Stimulated activated CD4-positive, alpha-beta T cell treated with anti-CD3 and anti-CD28 coated beads, Interleukin-12 subunit alpha, Interleukin-12 subunit beta, amount 100 ng/mL, for 24 hours (primary cell): ENCODE measurements around the gene RBM39.

Source experiments
- DNase-seq, 2 experiments: peaks; one replicate each; pipeline ENCODE4 v3.0.0-alpha.2; 2020; ENCODE audit warnings: low read depth in 2 of 2

The RBM39 gene

DNA sequence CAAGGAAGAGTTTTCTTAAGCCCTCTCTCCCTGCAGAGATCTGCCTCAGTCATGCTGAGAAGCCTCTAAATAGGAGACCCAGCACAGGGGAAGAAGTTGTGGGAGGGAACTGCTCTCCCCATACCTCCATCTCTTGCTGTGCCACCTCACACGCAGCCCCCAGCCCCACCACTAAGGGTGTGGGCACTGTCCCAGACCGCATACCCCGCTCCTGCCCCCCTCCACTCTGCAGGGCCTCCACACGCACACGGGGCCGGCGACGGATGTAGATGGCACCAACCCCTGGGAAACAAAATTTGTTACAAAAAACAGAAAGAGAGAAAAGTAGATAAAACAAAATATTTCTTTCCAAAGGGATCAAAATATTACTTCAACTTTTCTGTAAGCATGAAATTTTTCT lies 67.1 kb downstream of the RBM39 start:
- DNase-seq = no peak

DNA sequence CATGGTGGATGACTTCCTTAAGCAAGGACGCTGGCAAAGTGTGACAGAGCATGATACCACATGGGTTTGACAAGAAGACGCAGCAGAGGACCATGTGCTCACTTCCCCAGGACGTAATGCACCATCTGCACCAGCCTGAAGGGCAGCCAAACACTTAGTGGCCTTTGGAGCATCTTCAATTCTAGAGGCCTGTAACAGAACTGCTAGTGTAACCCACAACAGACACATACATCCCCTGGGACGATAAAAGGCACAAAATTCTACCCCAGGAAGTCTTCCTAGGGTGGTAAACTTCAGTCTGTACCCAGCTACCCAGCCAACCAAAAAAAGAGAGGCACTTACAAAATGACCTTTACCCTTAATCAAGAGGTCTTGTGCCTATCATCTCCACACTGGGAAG lies 68.2 kb downstream of the RBM39 start:
- no peak for DNase-seq

GRCh38 chr20:35669681-35670080 lies 72.4 kb downstream of the RBM39 start:
- DNase-seq = no peak

DNA sequence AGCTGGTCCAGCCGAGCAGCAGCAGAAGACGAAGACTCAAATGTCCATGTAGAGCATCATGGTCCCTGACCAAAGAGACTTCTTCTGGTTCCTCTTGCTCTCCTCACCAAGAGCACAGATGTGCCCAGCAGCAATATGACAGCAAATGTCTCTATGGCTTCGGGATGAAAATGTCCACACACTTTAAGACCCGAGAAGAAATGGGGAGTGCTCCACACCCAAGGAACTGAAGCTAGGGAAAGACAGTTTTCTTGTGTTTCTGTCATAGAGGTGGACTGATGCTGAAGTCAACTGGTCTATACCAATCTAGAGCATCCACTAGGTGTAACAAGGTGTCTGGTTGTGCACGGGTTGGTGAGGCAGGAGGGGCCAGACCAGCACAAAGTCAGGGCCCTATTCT lies 72.8 kb downstream of the RBM39 start:
- DNase-seq = no peak

DNA sequence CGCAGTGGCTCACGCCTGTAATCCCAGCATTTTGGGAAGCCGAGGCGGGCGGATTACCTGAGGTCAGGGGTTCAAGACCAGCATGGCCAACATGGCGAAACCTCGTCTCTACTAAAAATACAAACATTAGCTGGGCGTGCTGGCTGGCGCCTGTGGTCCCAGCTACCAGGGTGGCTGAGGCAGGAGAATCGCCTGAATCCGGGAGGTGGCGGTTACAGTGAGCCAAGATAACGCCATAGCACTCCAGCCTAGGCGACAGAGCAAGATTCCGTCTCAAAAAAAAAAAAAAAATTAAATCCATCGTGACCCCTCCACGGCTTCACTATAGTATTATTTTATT lies 76.1 kb downstream of the RBM39 start:
- DNase-seq = no peak

DNA sequence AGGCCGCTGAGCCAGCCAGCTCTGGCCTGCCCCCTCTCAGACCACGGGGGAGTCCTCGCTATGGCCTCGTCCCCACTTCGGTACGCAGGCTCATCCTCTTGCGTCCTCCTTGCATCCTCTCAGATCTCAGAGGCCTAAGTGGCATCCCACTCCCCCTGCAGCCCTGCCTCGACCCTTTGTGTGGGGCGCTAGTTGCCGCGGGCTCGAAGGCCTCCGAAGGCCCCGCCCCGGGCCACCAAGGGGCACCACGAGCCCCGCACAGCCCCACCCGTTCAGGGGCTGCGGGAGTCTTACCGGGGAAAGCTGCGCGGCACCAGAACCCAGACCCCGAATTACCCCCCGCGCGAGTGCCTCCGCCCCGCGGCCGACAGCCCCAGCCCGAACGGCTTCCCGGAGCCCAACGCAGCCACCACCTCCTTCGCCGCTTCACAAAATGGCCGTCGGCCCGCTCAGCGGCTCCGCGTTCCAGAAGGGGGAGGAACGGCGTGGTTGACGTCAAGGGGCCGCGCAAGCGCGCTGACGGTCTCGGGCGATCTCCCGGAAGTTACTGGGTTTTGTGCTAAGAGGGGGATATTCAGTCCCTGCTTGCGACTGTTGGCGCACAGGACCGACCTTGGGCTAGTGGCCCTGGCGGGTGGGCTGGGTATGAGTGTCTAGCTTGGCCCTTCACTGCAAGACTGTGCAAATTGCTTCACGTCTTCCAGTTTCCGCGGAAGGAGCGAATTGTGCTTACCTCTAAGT lies 77.4 kb downstream of the RBM39 start, which contains the start of the genes CPNE1 and RBM12:
Gene CPNE1 (minus strand): TSS at position 435 of the 741 bp plus-strand sequence. CDS start 31,977 bp downstream, outside the sequence.
Gene RBM12 (minus strand): TSS at position 435 of the 741 bp plus-strand sequence. CDS start 9,578 bp downstream, outside the sequence.
- peak; percentile 88 for DNase-seq

DNA sequence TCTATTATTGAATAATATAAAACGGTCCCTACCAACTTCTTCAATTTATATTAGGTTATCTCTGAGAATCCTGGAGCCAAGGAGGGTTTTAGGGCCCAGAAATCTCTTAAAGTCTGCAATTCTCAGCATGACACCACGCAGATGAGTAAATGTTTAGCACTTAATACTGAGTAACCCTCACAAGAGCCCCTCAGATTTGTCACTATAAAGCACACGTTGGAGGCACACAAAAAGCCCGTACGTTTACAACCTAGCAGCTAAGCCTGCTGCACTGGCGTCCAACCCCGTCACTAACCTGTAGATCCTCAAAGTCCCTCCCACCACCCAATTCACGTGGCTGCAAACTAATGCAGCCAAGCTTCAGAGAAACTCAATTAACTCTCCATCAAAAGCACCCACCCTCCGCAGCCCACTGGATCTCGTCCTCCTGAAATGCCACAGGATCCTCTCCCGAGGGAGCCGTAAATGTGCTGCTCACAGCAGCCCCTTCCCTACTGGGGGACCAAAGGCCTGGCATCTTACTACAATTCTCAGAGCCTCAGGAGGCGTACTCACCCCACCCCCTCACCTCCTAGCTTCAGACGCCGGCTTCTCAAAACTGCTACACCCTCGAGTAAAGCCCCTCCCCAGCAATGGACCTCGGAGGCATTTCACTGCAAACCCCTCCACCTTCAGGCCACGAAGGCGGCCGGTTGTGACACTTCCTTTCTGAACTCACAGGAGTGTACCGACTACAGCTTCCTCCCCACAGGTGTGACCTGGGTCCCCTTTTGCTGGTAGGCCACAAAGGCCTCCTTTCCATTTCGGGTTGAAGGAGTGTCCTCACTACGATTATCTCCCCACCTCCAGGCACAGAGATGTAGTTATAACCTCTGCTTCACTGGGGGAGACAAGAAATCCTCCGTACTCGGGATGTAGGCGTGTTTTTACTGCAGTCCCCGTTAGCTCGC lies 78.3 kb downstream of the RBM39 start:
- peak; percentile 31 to 38 for DNase-seq

DNA sequence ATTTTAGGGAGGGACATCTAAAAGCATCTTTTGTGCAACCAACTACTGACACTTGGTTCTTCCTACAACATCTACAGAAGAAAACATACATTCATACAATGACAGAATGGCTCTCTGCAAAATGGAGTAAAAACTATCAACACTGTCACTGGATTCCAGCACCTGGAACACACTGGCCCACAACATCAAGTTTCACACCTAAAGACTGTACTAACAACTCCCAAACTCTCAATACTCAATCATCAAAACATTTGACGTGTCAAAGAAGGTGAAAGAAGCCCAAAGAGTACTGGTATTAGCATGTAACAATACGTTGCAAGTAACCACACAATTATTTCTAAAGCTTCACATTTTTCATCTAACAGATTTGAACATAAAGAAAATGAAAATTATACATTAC lies 79.5 kb downstream of the RBM39 start:
- DNase-seq = no peak

DNA sequence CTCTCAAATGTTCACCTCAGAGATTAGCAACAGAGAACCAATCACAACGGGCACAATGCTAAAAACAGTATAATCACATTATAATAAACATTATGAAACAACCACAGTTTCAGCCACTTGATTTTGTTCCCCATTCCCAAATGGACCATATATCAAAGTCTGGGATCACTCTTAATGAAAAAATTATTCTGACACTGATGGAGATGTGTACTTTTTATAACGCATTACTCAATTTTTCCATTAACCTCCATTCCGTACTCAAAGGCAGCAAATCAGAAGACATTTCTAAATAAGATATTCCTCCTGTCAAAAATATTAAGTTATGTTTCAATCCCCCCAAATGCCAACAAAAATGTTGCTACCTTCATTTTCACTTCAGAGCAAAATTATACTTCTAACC lies 80.2 kb downstream of the RBM39 start:
- no peak for DNase-seq

DNA sequence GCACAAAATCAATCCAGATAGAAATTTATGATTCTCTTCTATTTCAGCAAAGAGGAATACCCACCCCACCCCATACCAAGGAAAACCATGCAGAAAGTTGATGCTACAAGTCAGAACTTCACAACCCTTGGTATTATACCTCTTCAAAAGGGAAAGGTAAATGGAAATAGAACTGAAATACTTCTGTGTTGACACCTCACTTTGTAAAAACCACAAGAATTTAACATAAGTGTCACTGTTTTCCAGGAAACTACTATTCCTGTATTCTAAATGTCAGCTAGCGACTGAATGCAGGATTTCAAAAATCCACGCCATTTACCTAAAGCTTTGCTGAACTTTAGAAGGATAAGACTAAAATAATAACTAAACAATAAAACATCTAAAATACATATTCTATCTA lies 81.0 kb downstream of the RBM39 start:
- no peak for DNase-seq

DNA sequence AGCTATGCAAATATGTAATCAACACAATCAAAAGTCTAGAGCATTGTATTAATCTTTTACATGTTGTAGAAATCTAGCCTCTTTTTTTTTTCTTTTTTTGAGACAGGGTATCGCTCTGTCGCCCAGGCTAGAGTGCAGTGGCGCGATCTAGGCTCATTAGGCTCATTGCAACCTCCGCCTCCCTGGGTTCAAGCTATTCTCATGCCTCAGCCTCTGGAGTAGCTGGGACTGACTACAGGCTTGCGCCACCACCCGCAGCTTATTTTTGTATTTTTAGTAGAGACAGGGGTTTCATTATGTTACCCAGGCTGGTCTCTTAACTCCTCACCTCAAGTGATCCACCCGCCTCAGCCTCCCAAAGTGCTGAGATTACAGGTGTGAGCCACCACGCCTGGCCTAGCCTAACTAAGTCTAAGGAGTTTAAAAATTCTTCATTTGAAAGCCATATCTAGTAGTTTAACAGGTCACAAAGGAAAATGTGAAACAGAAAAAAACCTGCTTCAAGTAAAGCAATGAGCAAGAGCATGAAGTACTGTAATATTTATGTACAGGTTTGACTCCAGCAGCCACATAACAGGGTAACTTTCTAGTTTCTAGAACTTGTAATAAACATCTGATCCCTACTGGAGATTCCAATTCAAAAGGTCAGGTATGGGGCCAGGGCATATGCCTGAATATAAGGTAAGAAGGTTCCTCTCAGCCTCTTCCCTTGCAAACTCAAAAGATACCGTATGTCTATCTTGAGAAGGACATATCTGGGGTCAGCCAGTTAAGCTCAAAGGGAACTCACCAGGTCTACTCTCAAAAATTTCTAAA lies 81.7 kb downstream of the RBM39 start:
- no peak for DNase-seq

DNA sequence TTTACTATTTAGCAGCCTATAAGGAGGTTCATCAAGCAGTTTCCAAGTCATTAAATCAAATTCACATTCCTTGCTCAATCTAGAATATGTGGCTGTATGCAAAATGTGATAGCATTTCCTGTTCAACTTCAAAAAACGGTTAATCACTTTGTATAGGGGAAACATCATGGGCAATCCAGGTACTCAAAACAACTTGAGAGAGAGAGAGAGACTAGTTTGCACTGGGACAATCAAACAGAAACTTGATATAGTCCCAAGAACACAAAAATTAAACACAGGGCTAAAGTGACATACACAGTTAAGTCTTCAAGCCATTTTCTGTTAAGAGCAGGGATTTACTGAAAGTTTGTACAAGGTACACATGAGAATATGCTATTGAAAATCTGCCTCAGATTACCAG lies 84.8 kb downstream of the RBM39 start:
- no peak for DNase-seq

GRCh38 chr20:35654415-35654814 lies 87.6 kb downstream of the RBM39 start:
- no peak for DNase-seq

DNA sequence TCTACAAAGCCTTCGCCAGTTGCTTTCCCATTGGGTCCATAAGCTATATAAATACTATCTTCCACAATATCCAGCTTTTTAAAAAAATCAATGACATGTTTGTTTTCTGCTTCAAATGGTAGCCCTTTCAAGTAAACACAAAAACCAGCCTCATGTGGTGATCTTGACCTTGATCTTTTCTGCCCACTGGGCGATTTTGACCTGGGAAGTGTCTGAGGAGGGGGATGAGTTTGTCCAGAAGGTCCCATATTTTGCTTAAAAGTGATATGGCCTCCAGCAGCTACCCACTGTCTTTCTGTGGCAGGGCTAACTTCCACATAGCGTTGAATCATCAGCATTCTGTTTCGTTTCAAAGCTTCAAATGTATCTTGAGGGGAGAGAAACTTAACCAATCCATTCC lies 88.2 kb downstream of the RBM39 start:
- no peak for DNase-seq
